Upper lobe of left lung (tissue), 4 donors: ENCODE measurements around the gene MYO5B.

ENCODE experiments used
- CTCF ChIP-seq, 6 experiments: fragments of 450-650 bp in 4 of 6; fragments of 200-600 bp in 2 of 6; sonication (generic) in 2 of 6; IDR thresholded peaks; one replicate each; pipeline ENCODE4 v1.5.1; 2016 to 2019; ENCODE audit warnings: antibody characterized with exemption in 6 of 6
- POLR2A ChIP-seq, 4 donors: fragments of 450-650 bp; IDR thresholded peaks; one replicate each; pipeline ENCODE4 v1.5.1; 2016 to 2017; ENCODE audit warnings: antibody characterized with exemption in 4 of 4, mild to moderate bottlenecking in 2 of 4

GRCh38 chr18:49894517-49895226 is 300.3 kb downstream of the MYO5B start:
- TF ChIP-seq CTCF (IDR thresholded peaks at IDR 0.05) (no peak), POLR2A (IDR thresholded peaks at IDR 0.05) (no peak)
